Ishikawa (cell line): ENCODE results near the gene TCFL5.

Source experiments
- CEBPB ChIP-seq: IDR thresholded peaks from 2 replicates; pipeline ENCODE4 v1.6.1; 2012
- CREB1 ChIP-seq: IDR thresholded peaks from 2 replicates; pipeline ENCODE4 v1.6.1; 2012; ENCODE audit warnings: low read depth
- EGR1 ChIP-seq: IDR thresholded peaks from 2 replicates; pipeline ENCODE4 v1.6.1; 2012
- EP300 ChIP-seq: IDR thresholded peaks from 2 replicates; pipeline ENCODE4 v1.6.1; 2012; ENCODE audit warnings: borderline replicate concordance
- FOXM1 ChIP-seq: IDR thresholded peaks from 2 replicates; pipeline ENCODE4 v1.6.1; 2012; ENCODE audit warnings: low read depth, borderline replicate concordance
- NFIC ChIP-seq: IDR thresholded peaks from 2 replicates; pipeline ENCODE4 v1.6.1; 2012
- RAD21 ChIP-seq: IDR thresholded peaks from 2 replicates; pipeline ENCODE4 v1.6.1; 2012; ENCODE audit warnings: low read depth
- REST ChIP-seq: IDR thresholded peaks from 2 replicates; pipeline ENCODE4 v1.6.1; 2012; ENCODE audit warnings: low read depth, mild to moderate bottlenecking
- TAF1 ChIP-seq: IDR thresholded peaks from 2 replicates; pipeline ENCODE4 v1.6.1; 2012; ENCODE audit warnings: low read depth, mild to moderate bottlenecking
- TCF12 ChIP-seq: IDR thresholded peaks from 2 replicates; pipeline ENCODE4 v1.6.1; 2012; ENCODE audit warnings: low read depth
- TEAD4 ChIP-seq: IDR thresholded peaks from 2 replicates; pipeline ENCODE4 v1.6.1; 2012
- YY1 ChIP-seq: IDR thresholded peaks from 2 replicates; pipeline ENCODE4 v1.6.1; 2012; ENCODE audit warnings: low read depth
- ZBTB7A ChIP-seq: IDR thresholded peaks from 2 replicates; pipeline ENCODE4 v1.6.1; 2012; ENCODE audit warnings: low read depth
- TF ChIP-seq, protein P1 (sequence below): IDR thresholded peaks from 2 replicates; pipeline ENCODE4 v1.6.1; 2012
- TF ChIP-seq, protein P2 (sequence below): IDR thresholded peaks from 2 replicates; pipeline ENCODE4 v1.6.1; 2012

TCFL5 gene

DNA sequence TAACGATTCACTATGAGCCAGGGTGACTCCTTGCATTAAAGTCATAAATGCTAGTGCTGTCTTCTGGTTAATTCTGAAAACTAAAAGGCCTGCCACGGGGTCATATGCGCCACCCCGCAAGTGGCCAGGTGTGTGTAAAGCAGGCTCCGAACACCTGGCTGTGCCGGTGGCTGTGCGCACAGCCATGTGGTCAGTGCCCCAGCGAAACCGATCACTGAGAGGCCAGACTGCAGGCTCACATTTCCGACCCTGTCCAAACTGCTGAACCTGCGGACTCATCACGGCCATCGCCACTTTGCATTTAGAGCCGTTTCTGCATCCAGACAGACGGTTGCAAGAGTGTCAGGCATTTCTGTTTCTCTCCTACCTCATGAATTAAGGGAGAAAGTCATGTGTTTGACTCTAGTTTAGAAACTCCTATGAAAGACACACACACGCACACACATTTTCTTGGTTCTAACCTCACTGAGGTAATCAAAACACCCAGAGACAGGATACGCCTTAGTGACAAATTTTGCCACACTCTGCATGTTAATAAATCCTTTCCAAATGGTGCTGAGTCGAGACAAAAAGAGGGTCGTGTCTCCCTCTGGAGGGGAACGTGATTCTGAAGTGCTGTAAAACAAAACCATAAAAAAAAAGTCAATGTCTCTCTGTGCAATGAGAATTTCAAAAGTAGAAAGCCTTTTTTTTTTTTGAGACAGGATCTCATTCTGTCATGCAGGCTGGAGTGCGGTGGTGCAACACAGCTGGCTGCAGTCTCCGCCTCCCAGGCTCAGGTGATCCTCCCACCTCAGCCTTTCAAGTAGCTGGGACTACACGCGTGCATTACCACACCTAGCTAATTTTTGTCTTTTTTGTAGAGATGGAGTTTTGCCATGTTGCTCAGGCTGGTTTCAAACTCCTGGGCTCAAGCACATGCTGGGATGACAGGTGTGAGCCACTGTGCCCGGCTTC lies 31.0 kb upstream of the TCFL5 start:
- TF ChIP-seq CREB1, result no peak
- TF ChIP-seq CEBPB, result no peak
- TF ChIP-seq EGR1, result no peak
- no peak for TF ChIP-seq TEAD4
- TF ChIP-seq, protein P1, sequence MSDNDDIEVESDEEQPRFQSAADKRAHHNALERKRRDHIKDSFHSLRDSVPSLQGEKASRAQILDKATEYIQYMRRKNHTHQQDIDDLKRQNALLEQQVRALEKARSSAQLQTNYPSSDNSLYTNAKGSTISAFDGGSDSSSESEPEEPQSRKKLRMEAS, result no peak
- TF ChIP-seq RAD21, result no peak
- TF ChIP-seq FOXM1, result no peak

GRCh38 chr20:62891111-62891510 lies 29.5 kb upstream of the TCFL5 start:
- TF ChIP-seq TAF1 (no peak), ZBTB7A (no peak)

- TF ChIP-seq CEBPB (no peak), EGR1 (no peak), EP300 (no peak), TAF1 (no peak), NFIC (no peak), RAD21 (no peak), TEAD4 (no peak), TCF12 (no peak), REST (no peak), FOXM1 (no peak)
- TF ChIP-seq, protein P1, result no peak
- TF ChIP-seq, protein P2, sequence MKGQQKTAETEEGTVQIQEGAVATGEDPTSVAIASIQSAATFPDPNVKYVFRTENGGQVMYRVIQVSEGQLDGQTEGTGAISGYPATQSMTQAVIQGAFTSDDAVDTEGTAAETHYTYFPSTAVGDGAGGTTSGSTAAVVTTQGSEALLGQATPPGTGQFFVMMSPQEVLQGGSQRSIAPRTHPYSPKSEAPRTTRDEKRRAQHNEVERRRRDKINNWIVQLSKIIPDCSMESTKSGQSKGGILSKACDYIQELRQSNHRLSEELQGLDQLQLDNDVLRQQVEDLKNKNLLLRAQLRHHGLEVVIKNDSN, result no peak
Measured at GRCh38 chr20:62890444-62890843, 28.8 kb upstream of the TCFL5 start.

GRCh38 chr20:62889871-62890270 lies 28.2 kb upstream of the TCFL5 start:
- TF ChIP-seq CEBPB (no peak), REST (no peak), TEAD4 (no peak), ZBTB7A (no peak), CREB1 (no peak), RAD21 (no peak), EGR1 (no peak), TCF12 (no peak), EP300 (no peak), YY1 (no peak), TAF1 (no peak), FOXM1 (no peak), NFIC (no peak)
- TF ChIP-seq, protein P2, result no peak
- TF ChIP-seq, protein P1, result no peak

GRCh38 chr20:62889411-62889810 lies 27.8 kb upstream of the TCFL5 start:
- TF ChIP-seq RAD21 (no peak), CREB1 (no peak), TEAD4 (no peak), EGR1 (no peak), CEBPB (no peak)

DNA sequence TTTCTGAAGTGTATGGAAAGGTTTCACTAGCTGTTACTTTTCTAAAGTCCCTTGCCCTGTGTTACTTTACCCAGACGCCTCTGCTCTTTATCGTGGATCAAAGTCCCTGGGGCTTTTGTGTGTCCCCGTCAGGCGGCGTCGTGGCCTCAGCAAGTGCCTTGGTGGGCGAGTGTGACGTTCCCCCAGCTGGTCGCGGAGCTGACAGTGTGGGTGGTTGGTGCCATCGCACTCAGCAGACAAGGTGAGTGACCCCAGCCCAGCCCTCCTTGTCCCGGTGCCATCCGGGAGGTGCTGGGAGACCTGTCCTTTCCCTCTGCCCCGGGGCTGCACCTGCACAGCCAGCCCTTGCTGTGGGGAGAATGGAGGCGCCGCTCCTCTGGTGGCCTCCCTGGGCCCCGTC lies 27.3 kb upstream of the TCFL5 start:
- no peak for TF ChIP-seq FOXM1
- no peak for TF ChIP-seq RAD21
- no peak for TF ChIP-seq CREB1
- TF ChIP-seq CEBPB, result no peak
- TF ChIP-seq NFIC, result no peak
- no peak for TF ChIP-seq TCF12
- TF ChIP-seq, protein P2, result no peak
- TF ChIP-seq EGR1, result no peak
- no peak for TF ChIP-seq REST
- TF ChIP-seq, protein P1, result no peak
- TF ChIP-seq EP300, result no peak
- no peak for TF ChIP-seq TAF1
- TF ChIP-seq ZBTB7A, result no peak
- TF ChIP-seq TEAD4, result no peak
- no peak for TF ChIP-seq YY1
